OCI-LY3 (cell line): Measurements from ENCODE around the gene LDB2.

Experiments
- H2AFZ ChIP-seq: fragments of 200-600, 300-600 bp; shearing (Covaris generic); 2 replicates; pipeline ENCODE4 v1.6.0; 2014; ENCODE audit warnings: antibody characterized with exemption, low read depth, low read length
- H3K27ac ChIP-seq: fragments of 200-600, 300-600 bp; sonication (generic); 2 replicates; pipeline ENCODE4 v1.5.1; 2014; ENCODE audit warnings: mild to moderate bottlenecking, low read length, moderate library complexity, mixed read lengths
- H3K27me3 ChIP-seq: fragments of 200-600, 300-600 bp; sonication (generic); 2 replicates; pipeline ENCODE4 v1.6.1; 2014; ENCODE audit warnings: low read depth, low read length, mixed read lengths
- H3K36me3 ChIP-seq: fragments of 200-600, 300-600 bp; sonication (generic); replicated peaks from 2 replicates; pipeline ENCODE3; 2014; ENCODE audit warnings: low read depth, low read length, mixed read lengths
- H3K4me1 ChIP-seq: fragments of 300-600, 200-600 bp; sonication (generic); 2 replicates; pipeline ENCODE4 v1.6.1; 2014; ENCODE audit warnings: low read length, mixed read lengths
- H3K4me2 ChIP-seq: fragments of 200-600, 300-600 bp; sonication (generic); 2 replicates; pipeline ENCODE4 v1.6.1; 2014; ENCODE audit warnings: low read length, mixed read lengths
- H3K4me3 ChIP-seq: fragments of 300-600, 200-600 bp; sonication (generic); 2 replicates; pipeline ENCODE4 v1.5.1; 2014; ENCODE audit warnings: antibody characterized with exemption, mild to moderate bottlenecking, low read length, moderate library complexity
- H3K79me2 ChIP-seq: fragments of 300-600, 200-600 bp; shearing (Covaris generic); 2 replicates; pipeline ENCODE4 v1.6.1; 2014; ENCODE audit warnings: mild to moderate bottlenecking, low read length, mixed read lengths
- H3K9ac ChIP-seq: fragments of 300-600, 200-600 bp; shearing (Covaris generic); 2 replicates; pipeline ENCODE4 v1.6.0; 2014; ENCODE audit warnings: mild to moderate bottlenecking, low read length, moderate library complexity
- H3K9me3 ChIP-seq: fragments of 200-600, 300-600 bp; shearing (Covaris generic); 2 replicates; pipeline ENCODE4 v1.6.1; 2014; ENCODE audit warnings: low read length, mixed read lengths; ENCODE audit not compliant: insufficient read depth
- H4K20me1 ChIP-seq: fragments of 200-600, 300-600 bp; sonication (generic); 2 replicates; pipeline ENCODE4 v1.6.1; 2016; ENCODE audit warnings: low read length, mixed read lengths; ENCODE audit not compliant: insufficient read depth
- CTCF ChIP-seq: fragments of 200-600, 300-600 bp; sonication (generic); IDR thresholded peaks from 2 replicates; pipeline ENCODE4 v1.5.1; 2014; ENCODE audit warnings: antibody characterized with exemption, low read length, low read depth
- EZH2phosphoT487 ChIP-seq: fragments of 200-600 bp; shearing (Covaris generic); IDR thresholded peaks from 2 replicates; pipeline ENCODE4 v1.6.1; 2018; ENCODE audit warnings: antibody characterized with exemption, mixed run types, low read depth

The LDB2 gene

GRCh38 chr4:16739997-16740624 lies 158.3 kb downstream of the LDB2 start:
- H3K27ac ChIP-seq: no peak overlapping the region
- no peaks in the 10 kb centered on the region; the same call in 1 of the 2 replicates for H3K9me3 ChIP-seq
- H4K20me1 ChIP-seq: no peaks in the 10 kb centered on the region
- no peaks in the 10 kb centered on the region for H3K4me1 ChIP-seq
- no peak overlapping the region for H3K4me3 ChIP-seq
- no peak overlapping the region for H3K4me2 ChIP-seq
- H3K79me2 ChIP-seq: no peaks in the 10 kb centered on the region
- no peaks in the 10 kb centered on the region for H3K27me3 ChIP-seq
- no peak overlapping the region for H3K9ac ChIP-seq
- H3K36me3 ChIP-seq: no peaks in the 10 kb centered on the region
- no peak overlapping the region for H2AFZ ChIP-seq
- TF ChIP-seq EZH2phosphoT487 (no peak), CTCF (no peak)

GRCh38 chr4:16738558-16738957 lies 159.9 kb downstream of the LDB2 start:
- Histone ChIP-seq H3K36me3 (no peaks in the 10 kb centered on the region), H3K4me3 (no peak overlapping the region), H3K79me2 (no peaks in the 10 kb centered on the region), H4K20me1 (no peaks in the 10 kb centered on the region), H2AFZ (no peak overlapping the region), H3K27me3 (no peaks in the 10 kb centered on the region), H3K9ac (no peak overlapping the region), H3K27ac (no peak overlapping the region), H3K4me2 (no peak overlapping the region), H3K9me3 (no peaks in the 10 kb centered on the region; the same call in 1 of the 2 replicates), H3K4me1 (no peaks in the 10 kb centered on the region)
- TF ChIP-seq CTCF (no peak), EZH2phosphoT487 (no peak)

- Histone ChIP-seq H3K4me3 (no peak overlapping the region), H3K4me2 (no peak overlapping the region), H3K9me3 (no peaks in the 10 kb centered on the region; the same call in none of the 2 replicates), H4K20me1 (no peaks in the 10 kb centered on the region), H3K36me3 (no peaks in the 10 kb centered on the region), H3K27ac (no peak overlapping the region), H3K9ac (no peak overlapping the region), H2AFZ (no peak overlapping the region), H3K79me2 (no peaks in the 10 kb centered on the region), H3K27me3 (no peaks in the 10 kb centered on the region), H3K4me1 (no peaks in the 10 kb centered on the region)
- TF ChIP-seq CTCF (no peak), EZH2phosphoT487 (no peak)
These were observed 164.9 kb downstream of the LDB2 start for GRCh38 chr4:16733509-16733908.

GRCh38 chr4:16732741-16733140 lies 165.7 kb downstream of the LDB2 start:
- Histone ChIP-seq H4K20me1 (no peaks in the 10 kb centered on the region), H3K79me2 (no peaks in the 10 kb centered on the region), H2AFZ (no peak overlapping the region), H3K9ac (no peak overlapping the region), H3K27me3 (0 out of 2 replicates have a peak, but pooled peaks cover 4% of the 10 kb centered on the region), H3K36me3 (no peaks in the 10 kb centered on the region), H3K4me3 (no peak overlapping the region), H3K4me2 (no peak overlapping the region), H3K9me3 (no peaks in the 10 kb centered on the region; the same call in 1 of the 2 replicates), H3K4me1 (no peaks in the 10 kb centered on the region), H3K27ac (no peak overlapping the region)
- TF ChIP-seq CTCF: no peak
- TF ChIP-seq EZH2phosphoT487: no peak
